HG03342 (cell line): ENCODE results near the gene CYBC1.

Experiments used
- ATAC-seq: cut with Tn5 transposase; IDR thresholded peaks from one replicate; pipeline ENCODE4 v1.9.1; 2021; ENCODE audit warnings: mild to moderate bottlenecking, moderate library complexity; ENCODE audit not compliant: unreplicated experiment

Gene CYBC1

GRCh38 chr17:82449131-82449882 lies 1.2 kb downstream of the CYBC1 start:
- ATAC-seq = peak; percentile 51

- ATAC-seq = no peak
Observed at GRCh38 chr17:82447876-82448275, 2.7 kb downstream of the CYBC1 start.

DNA sequence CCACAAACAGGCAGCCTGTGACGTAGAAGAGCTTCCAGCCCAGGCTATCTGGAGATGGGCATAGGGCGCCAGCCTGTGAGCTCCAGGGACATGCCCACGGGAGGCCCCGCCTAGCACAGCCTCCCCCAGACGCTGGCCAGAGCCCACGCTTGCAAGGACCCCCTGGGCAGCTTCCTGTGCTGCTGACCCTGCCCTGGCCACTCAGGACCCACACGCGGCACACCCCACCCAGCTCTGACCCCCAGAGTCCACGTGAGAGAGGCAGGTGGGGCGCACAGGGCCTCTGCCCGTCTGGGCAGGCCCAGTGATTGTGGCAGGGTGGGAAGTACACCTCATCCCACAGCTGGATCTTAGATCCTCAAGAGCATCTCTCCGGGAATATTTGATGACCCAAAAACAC lies 3.9 kb downstream of the CYBC1 start:
- ATAC-seq = no peak

DNA sequence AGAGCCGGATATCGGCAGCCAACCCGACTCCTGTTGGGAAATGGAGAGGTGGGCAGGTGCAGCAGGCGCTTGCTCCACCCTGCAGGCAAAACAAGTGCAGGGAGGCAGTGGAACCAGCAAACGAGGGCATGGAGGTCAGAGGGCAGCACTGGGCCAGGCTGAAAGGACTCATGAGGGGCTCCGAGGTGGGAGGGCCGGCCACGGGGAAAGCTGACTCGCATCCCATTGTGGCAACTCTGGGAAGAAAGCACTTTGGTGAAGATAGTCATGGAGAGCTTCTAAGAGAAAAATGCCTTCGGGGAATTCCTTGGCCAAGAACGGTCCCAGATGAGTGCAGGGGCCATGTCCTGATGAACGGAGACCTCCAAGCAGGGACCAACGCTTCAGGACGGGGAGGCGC lies 4.4 kb downstream of the CYBC1 start:
- no peak for ATAC-seq

GRCh38 chr17:82445542-82445941 lies 5.0 kb downstream of the CYBC1 start:
- no peak for ATAC-seq

GRCh38 chr17:82444941-82445521 lies 5.5 kb downstream of the CYBC1 start:
- no peak for ATAC-seq

- ATAC-seq = no peak
Observed at GRCh38 chr17:82444284-82444893, 6.2 kb downstream of the CYBC1 start.

DNA sequence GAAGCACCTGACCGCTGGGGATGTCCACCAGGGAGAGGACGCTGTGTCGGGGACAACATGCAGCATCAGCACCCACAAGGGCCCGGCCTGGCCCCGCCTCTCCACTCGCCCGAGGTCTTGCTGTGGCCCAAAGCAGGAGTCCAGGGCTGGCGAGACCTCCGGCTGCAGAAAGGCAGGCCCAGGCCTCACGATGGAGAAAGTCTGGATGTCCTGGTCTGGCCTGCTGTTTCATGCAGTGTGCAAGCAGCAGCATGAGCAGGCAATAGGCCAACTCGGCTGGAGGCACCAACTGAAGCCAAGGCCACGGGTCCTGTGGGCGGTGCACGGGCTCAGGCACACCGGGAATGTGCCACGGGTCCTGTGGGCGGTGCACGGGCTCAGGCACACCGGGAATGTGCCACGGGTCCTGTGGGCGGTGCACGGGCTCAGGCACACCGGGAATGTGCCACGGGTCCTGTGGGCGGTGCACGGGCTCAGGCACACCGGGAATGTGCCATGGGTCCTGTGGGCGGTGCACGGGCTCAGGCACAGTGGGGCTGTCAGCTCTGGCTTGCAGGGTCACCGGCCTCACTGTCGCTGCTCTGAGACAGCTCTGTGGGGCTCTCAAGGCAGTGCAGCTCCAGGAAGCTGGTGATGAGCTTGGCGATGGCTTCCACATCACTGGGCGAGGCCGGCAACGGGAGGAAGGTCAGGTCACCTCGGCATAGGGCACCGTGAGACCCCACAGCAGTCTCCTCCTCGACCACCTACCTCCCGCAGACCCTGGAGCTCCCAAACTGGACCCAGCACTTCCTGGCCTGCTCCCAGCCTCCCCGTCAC lies 6.9 kb downstream of the CYBC1 start:
- ATAC-seq = no peak

- ATAC-seq = no peak
Observed at GRCh38 chr17:82442643-82443464, 7.7 kb downstream of the CYBC1 start.

- no peak for ATAC-seq
Observed at GRCh38 chr17:82441691-82442487, 8.7 kb downstream of the CYBC1 start.

DNA sequence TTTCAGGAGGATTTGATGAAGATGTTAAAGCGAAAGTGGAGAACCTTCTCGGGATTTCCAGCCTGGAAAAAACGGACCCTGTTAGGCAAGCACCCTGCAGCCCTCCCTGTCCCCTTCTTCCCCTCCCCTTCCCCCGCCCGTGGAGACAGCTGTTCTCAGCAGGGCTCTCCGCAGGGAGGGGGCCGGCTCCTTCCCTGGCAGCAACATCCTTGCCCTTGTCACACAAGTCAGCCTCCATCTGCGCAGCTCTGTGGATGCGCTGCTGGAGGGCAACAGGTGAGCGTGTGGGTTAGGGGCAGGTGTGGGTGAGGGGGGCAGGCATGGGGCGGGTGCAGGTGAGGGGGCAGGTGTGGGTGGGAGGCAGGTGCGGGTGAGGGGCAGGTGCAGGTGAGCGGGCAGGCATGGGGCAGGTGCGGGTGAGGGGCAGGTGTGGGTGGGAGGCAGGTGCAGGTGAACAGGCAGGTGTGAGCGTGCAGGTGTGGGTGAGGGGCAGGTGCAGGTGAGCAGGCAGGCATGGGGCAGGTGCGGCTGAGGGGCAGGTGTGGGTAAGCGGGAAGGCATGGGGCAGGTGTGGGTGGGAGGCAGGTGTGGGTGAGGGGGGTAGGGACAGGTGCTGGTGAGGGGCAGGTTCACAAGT lies 9.4 kb downstream of the CYBC1 start:
- ATAC-seq = no peak

DNA sequence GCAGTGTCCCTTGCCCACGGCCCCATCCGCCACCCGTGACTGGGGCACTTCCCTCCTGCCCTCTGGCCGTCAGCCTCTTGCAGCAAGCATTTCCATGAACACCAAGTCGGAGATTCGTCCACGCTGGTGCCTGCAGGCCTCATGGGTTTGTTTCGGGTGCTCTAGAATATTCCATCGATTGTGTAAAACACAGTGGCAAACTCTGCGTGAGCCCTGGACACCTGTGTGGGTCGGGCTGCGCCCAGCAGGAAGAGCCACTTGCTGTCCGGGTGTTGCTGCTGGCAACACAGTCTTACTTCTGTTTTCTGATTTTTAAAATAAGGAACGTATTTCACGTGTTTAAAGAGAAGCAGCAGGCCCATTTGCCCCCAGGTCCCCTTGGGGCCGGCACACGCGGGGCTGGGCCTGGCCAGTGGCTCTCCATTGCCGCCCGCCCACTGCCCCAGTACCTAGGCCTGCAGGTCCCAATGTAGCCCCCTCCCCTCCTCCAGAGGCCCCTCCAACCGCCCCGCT lies 10.0 kb downstream of the CYBC1 start:
- no peak for ATAC-seq

- no peak for ATAC-seq
Observed at GRCh38 chr17:82439829-82440365, 10.7 kb downstream of the CYBC1 start.

DNA sequence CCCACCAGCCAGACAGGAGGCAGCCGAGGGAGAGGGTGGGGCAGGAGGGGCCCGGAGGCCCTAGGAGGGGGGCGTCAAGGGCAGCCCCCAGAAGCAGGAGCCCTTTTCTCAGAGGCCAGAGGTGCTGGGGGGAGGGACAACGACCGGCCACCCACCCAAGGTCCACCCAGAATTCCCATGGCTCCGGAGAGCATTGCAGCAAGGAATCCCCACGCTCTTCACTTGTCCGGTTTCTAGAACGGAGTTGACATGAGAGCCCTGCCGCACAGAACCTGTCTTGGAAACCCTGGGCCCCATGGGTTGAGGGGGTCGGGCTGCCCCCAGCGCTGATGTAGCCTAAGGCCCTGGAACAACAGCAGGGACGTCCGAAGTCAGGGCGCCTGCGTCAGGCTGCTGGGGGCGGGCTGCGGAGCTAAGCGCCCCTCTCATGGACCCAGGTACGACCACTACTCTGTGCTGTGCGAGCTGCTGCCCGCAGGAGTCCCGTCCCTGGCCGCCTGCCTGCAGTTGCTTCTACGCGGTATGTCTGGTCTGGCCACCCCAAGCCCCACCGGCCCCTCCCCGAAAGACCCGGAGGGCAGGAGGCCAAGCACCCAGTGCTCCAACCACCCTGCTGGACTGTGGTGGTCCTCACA lies 11.2 kb downstream of the CYBC1 start:
- no peak for ATAC-seq

DNA sequence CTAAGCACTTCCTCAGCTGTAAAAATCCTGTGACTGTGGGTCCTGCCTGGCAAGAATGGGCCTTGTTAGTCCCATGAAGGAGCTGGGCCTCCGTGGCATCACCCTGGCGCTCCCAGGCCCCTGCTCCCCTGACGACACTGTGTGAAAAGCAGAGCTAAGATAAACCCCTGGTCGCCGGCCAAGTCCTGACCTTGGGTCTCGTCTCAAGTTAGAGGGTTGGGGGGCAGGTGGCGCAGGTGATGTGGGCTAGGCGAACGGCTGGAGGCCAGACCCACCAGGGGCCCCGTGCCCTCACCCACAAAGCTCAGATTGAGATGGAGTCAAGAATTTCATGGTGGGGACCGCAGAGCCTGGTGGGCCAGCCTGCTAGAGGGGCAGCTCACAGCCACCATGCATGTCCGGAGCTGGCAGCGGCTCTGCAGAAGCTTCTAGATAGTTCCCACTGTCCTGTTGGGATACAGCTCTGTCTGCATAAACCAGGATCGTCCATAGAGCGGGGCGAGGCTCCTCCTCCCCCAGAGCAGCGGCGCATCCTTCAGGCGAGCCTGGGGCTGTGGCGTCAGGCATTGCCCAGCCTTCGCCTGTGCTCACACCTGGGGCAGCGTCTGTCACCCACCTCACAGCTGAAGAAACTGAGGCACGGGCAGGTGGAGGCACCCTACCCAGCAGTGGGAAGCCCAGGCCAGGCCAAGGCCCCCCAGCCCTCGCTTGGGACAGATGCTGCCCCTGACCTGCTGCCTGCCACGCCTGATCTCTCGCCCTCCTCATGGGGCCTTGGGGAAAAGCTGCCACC lies 12.0 kb downstream of the CYBC1 start:
- ATAC-seq = no peak

DNA sequence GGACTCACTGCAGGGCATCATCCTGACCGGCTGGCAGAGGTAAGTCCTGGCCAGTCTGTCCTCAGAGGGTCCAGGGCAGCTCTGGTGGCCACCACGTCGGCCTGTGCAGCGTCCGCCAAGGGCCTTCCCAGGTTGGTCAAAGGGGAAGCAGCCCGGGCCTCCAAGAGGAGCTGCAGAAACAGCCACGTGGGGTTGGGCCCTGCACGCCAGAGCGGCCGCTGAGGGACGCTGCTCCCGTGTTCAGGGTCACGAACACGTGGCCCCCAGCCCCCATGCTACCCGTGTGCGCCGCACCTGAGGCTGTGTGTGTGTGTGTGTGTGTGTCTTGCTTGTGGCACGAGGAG lies 13.3 kb downstream of the CYBC1 start:
- ATAC-seq = no peak

DNA sequence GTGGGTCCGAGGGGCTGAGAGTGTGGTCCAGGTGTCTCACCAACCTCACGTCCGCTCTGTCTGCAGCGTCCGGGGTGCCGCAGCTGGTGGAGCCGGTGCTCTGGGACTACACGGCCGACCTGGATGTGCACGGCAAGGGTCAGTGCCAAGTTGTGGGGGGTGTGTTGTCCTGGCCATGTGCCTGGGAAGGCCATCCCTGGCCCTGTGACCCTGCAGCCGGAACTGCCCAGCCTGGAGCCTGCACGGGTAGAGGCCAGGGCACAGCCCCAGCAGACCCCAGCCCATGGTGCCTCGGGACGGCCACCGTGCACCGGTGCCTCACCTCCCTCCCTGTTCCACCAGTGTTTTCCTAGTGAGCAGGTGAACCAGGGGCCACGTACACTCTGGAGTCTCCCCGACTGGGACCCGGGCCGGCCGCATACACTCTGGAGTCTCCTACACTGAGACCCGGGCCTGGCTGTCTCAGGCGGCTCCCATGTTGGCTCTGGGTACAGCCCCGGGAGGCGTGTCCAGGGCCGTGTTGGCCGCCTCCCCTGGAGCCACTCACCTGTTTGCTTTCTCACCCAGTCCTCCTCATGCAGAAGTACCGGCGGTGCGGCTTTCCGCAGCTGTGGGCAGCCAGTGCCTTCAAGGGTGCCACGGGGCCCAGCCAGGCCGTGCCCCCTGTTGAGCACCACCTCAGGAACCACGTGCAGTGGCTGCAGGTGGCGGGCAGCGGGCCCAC lies 13.8 kb downstream of the CYBC1 start:
- ATAC-seq = no peak
